HG03442 (cell line): ENCODE data around the gene NOC4L.
"Not testable (repeated sequence)": the region's sequence is repeated elsewhere in the genome, so short reads cannot be mapped to it uniquely, and the experiment has no call there.

Source experiments
- ATAC-seq: cut with Tn5 transposase; IDR thresholded peaks from one replicate; pipeline ENCODE4 v1.9.1; 2021; ENCODE audit warnings: mild to moderate bottlenecking, moderate library complexity; ENCODE audit not compliant: unreplicated experiment

Gene NOC4L

GRCh38 chr12:132180648-132181546, 36.6 kb downstream of the NOC4L start:
- no peak for ATAC-seq

- no peak for ATAC-seq
These were observed 37.4 kb downstream of the NOC4L start for GRCh38 chr12:132181570-132182200.

- no peak for ATAC-seq
These were observed 38.0 kb downstream of the NOC4L start for GRCh38 chr12:132182206-132182710.

- ATAC-seq, result no peak
These were observed 38.6 kb downstream of the NOC4L start for GRCh38 chr12:132182711-132183365.

- ATAC-seq, result no peak
These were observed 41.4 kb downstream of the NOC4L start for GRCh38 chr12:132185705-132186104.

GRCh38 chr12:132186208-132186856, 42.1 kb downstream of the NOC4L start:
- ATAC-seq, result no peak

- ATAC-seq, result no peak
These were observed 42.8 kb downstream of the NOC4L start for GRCh38 chr12:132186857-132187620.

- no peak for ATAC-seq
These were observed 43.6 kb downstream of the NOC4L start for GRCh38 chr12:132187646-132188450.

- ATAC-seq, result no peak
These were observed 44.2 kb downstream of the NOC4L start for GRCh38 chr12:132188451-132188901.

GRCh38 chr12:132188916-132189325, 44.7 kb downstream of the NOC4L start:
- ATAC-seq, result no peak

- ATAC-seq, result peak; percentile 90
These were observed 45.2 kb downstream of the NOC4L start for GRCh38 chr12:132189378-132190011.

GRCh38 chr12:132190012-132190755, 45.9 kb downstream of the NOC4L start:
- ATAC-seq, result peak; percentile 16

- no peak for ATAC-seq
These were observed 46.7 kb downstream of the NOC4L start for GRCh38 chr12:132190834-132191500.

- no peak for ATAC-seq
These were observed 47.7 kb downstream of the NOC4L start for GRCh38 chr12:132191715-132192553.

- no peak for ATAC-seq
These were observed 49.8 kb downstream of the NOC4L start for GRCh38 chr12:132194056-132194455.

- ATAC-seq, result no peak
These were observed 50.3 kb downstream of the NOC4L start for GRCh38 chr12:132194556-132194955.

- not testable (repeated sequence) for ATAC-seq
These were observed 51.0 kb downstream of the NOC4L start for GRCh38 chr12:132195242-132195641.
